IMR-90 (cell line): ENCODE measurements around the gene EPB41L5. TPM values are rescaled to one million over a fixed set of nuclear protein-coding genes. Genes with fewer than 3 reads are reported as not detected.

ENCODE experiments used
- ATAC-seq: fragments of 200-7000 bp; cut with Tn5 transposase; 2 replicates; pipeline ENCODE4 v1.9.1; 2020; ENCODE audit warnings: low read depth, mild to moderate bottlenecking, moderate library complexity
- BruUV-seq: library from RNA; stranded (reverse); fragments of 400-500 nt; replicated peaks from 2 replicates; lab custom pipeline; 2021; lab: Mats Ljungman, UMichigan
- CTCF ChIA-PET: fragments of 300-600 bp; formaldehyde crosslinking; extraction: SDS; loops from one replicate; lab custom pipeline; 2021; ENCODE audit warnings: antibody characterized with exemption; lab: Yijun Ruan, JAX
- POLR2A ChIA-PET: fragments of 300-600 bp; sonication (Branson Sonifier 250); formaldehyde crosslinking; loops from one replicate; lab custom pipeline; 2022; ENCODE audit warnings: antibody characterized with exemption; ENCODE audit not compliant: unreplicated experiment; lab: Charles Lee
- DNase-seq: peaks from one replicate; pipeline ENCODE4 v3.0.0; 2013
- H2AFZ ChIP-seq: replicated peaks from 2 replicates; pipeline ENCODE3; 2013; ENCODE audit warnings: low read length, mild to moderate bottlenecking; ENCODE audit not compliant: poor library complexity
- H2AK5ac ChIP-seq: 2 replicates; pipeline ENCODE4 v1.6.1; 2013; ENCODE audit warnings: low read depth, low read length, inconsistent platforms
- H2AK9ac ChIP-seq: replicated peaks from 2 replicates; pipeline ENCODE3; 2013; ENCODE audit warnings: mild to moderate bottlenecking, low read depth, low read length, moderate library complexity; ENCODE audit not compliant: poor library complexity
- H2BK120ac ChIP-seq: 2 replicates; pipeline ENCODE4 v1.6.1; 2013; ENCODE audit warnings: low read depth, low read length, inconsistent platforms
- H2BK15ac ChIP-seq: 3 replicates; pipeline ENCODE4 v1.6.1; 2013; ENCODE audit warnings: low read depth, low read length, inconsistent platforms
- H2BK20ac ChIP-seq: 2 replicates; pipeline ENCODE4 v1.6.1; 2013; ENCODE audit warnings: low read depth, mild to moderate bottlenecking, inconsistent platforms, low read length, moderate library complexity
- H2BK5ac ChIP-seq: 2 replicates; pipeline ENCODE4 v1.6.1; 2013; ENCODE audit warnings: mild to moderate bottlenecking, low read depth, low read length, inconsistent platforms; ENCODE audit not compliant: poor library complexity, severe bottlenecking
- H3K14ac ChIP-seq: replicated peaks from 2 replicates; pipeline ENCODE4 v1.6.1; 2013; ENCODE audit warnings: low read depth, low read length, inconsistent platforms
- H3K18ac ChIP-seq: 2 replicates; pipeline ENCODE4 v1.6.1; 2013; ENCODE audit warnings: low read depth, low read length, control low read depth
- H3K23ac ChIP-seq: 2 replicates; pipeline ENCODE4 v1.6.1; 2013; ENCODE audit warnings: low read depth, low read length, inconsistent platforms
- H3K27ac ChIP-seq: 2 replicates; pipeline ENCODE4 v1.5.1; 2013; ENCODE audit warnings: mild to moderate bottlenecking, control low read depth, low read length; ENCODE audit not compliant: insufficient read depth
- H3K27me3 ChIP-seq: 2 replicates; pipeline ENCODE4 v1.6.1; 2013; ENCODE audit warnings: low read length; ENCODE audit not compliant: control insufficient read depth, insufficient read depth
- H3K36me3 ChIP-seq: 2 replicates; pipeline ENCODE4 v1.6.1; 2013; ENCODE audit warnings: low read length, mixed read lengths; ENCODE audit not compliant: control insufficient read depth, insufficient read depth
- H3K4ac ChIP-seq: 2 replicates; pipeline ENCODE4 v1.6.1; 2013; ENCODE audit warnings: low read depth, low read length, inconsistent platforms
- H3K4me1 ChIP-seq: 2 replicates; pipeline ENCODE4 v1.6.1; 2013; ENCODE audit warnings: low read length, mixed read lengths; ENCODE audit not compliant: control insufficient read depth, insufficient read depth
- H3K4me2 ChIP-seq: 2 replicates; pipeline ENCODE4 v1.6.1; 2013; ENCODE audit warnings: low read depth, mild to moderate bottlenecking, control low read depth, low read length, moderate library complexity
- H3K4me3 ChIP-seq: 2 replicates; pipeline ENCODE4 v1.5.1; 2013; ENCODE audit warnings: low read depth, mild to moderate bottlenecking, control low read depth, low read length, moderate library complexity; ENCODE audit not compliant: insufficient read depth
- H3K56ac ChIP-seq: 2 replicates; pipeline ENCODE4 v1.6.1; 2013; ENCODE audit warnings: low read length, inconsistent platforms; ENCODE audit not compliant: insufficient read depth; ENCODE audit errors: extremely low read depth
- H3K79me1 ChIP-seq, 2 experiments: 2 replicates each; pipeline ENCODE4 v1.6.1; 2013; ENCODE audit warnings: low read length in 2 of 2, inconsistent platforms in 1 of 2, low read depth in 1 of 2
- H3K9ac ChIP-seq: 2 replicates; pipeline ENCODE4 v1.6.1; 2013; ENCODE audit warnings: low read depth, low read length, control low read depth
- H3K9me1 ChIP-seq: 2 replicates; pipeline ENCODE4 v1.6.1; 2013; ENCODE audit warnings: low read length, inconsistent platforms; ENCODE audit not compliant: insufficient read depth
- H3K9me3 ChIP-seq: 2 replicates; pipeline ENCODE4 v1.6.1; 2013; ENCODE audit warnings: low read length; ENCODE audit not compliant: control insufficient read depth, insufficient read depth
- H4K20me1 ChIP-seq: 2 replicates; pipeline ENCODE4 v1.6.1; 2013; ENCODE audit warnings: low read length, inconsistent platforms; ENCODE audit not compliant: insufficient read depth
- H4K5ac ChIP-seq: 2 replicates; pipeline ENCODE4 v1.6.1; 2013; ENCODE audit warnings: mild to moderate bottlenecking, low read depth, low read length, control low read depth
- H4K8ac ChIP-seq, 2 experiments: 2 replicates each; pipeline ENCODE4 v1.6.1; 2013; ENCODE audit warnings: low read depth in 2 of 2, low read length in 2 of 2, control low read depth in 1 of 2, inconsistent platforms in 1 of 2
- H4K91ac ChIP-seq: 2 replicates; pipeline ENCODE4 v1.6.1; 2013; ENCODE audit warnings: low read depth, low read length, inconsistent platforms; ENCODE audit not compliant: insufficient read depth
- BHLHE40 ChIP-seq: fragments of 150-350 bp; IDR thresholded peaks from 2 replicates; pipeline ENCODE4 v1.6.1; 2016; ENCODE audit warnings: mild to moderate bottlenecking, low read depth, low read length
- CHD1 ChIP-seq: IDR thresholded peaks from 2 replicates; pipeline ENCODE4 v1.6.1; 2012; ENCODE audit warnings: low read depth, low read length, improper control_type of control experiment
- ELK1 ChIP-seq: fragments of 150-350 bp; IDR thresholded peaks from 2 replicates; pipeline ENCODE4 v1.6.1; 2016; ENCODE audit warnings: low read depth, mild to moderate bottlenecking, low read length, moderate library complexity, borderline replicate concordance
- MXI1 ChIP-seq: IDR thresholded peaks from 2 replicates; pipeline ENCODE4 v1.6.1; 2012; ENCODE audit warnings: low read depth, mild to moderate bottlenecking, low read length, moderate library complexity, borderline replicate concordance
- POLR2A ChIP-seq: IDR thresholded peaks from 2 replicates; pipeline ENCODE4 v1.6.1; 2012; ENCODE audit warnings: mild to moderate bottlenecking, low read depth, low read length
- RAD21 ChIP-seq: IDR thresholded peaks from 2 replicates; pipeline ENCODE4 v1.6.1; 2012; ENCODE audit warnings: low read length, improper control_type of control experiment
- RCOR1 ChIP-seq: IDR thresholded peaks from 2 replicates; pipeline ENCODE4 v1.6.1; 2012; ENCODE audit warnings: mild to moderate bottlenecking, low read length, improper control_type of control experiment; ENCODE audit not compliant: insufficient replicate concordance
- RFX5 ChIP-seq: IDR thresholded peaks from 2 replicates; pipeline ENCODE4 v1.8.0; 2012; ENCODE audit warnings: low read depth, mild to moderate bottlenecking, low read length, moderate library complexity
- SMC3 ChIP-seq: fragments of 150-350 bp; IDR thresholded peaks from 2 replicates; pipeline ENCODE4 v1.6.1; 2016; ENCODE audit warnings: low read depth, mild to moderate bottlenecking, antibody characterized with exemption, low read length, moderate library complexity
- dilution Hi-C: fragments of 300-500 bp; cut with HindIII; formaldehyde crosslinking; loops from one replicate; pipeline ENCODE4 v1.14.3; 2018; ENCODE audit warnings: low sequenced_read_pairs; ENCODE audit not compliant: unreplicated experiment
- in situ Hi-C: fragments of 300-500 bp; cut with MboI; formaldehyde crosslinking; loops from 3 replicates; pipeline ENCODE4 v1.14.3; 2019; ENCODE audit warnings: low sequenced_read_pairs, inconsistent platforms, mixed read lengths
- intact Hi-C: fragments of 100-400 bp; cut with micrococcal nuclease; formaldehyde crosslinking; loops from 2 replicates; pipeline ENCODE4 v1.10.0; 2022
- polyA plus RNA-seq, 3 experiments: library from polyadenylated mRNA; depleted of rRNA; stranded (reverse); fragments of >200 nt; gene quantifications; 2 replicates each; pipeline ENCODE4 v1.2.3, GENCODE V29; 2012; ENCODE audit warnings: low replicate concordance in 1 of 3
- total RNA-seq: library from RNA; depleted of rRNA; stranded (reverse); fragments of >200 nt; gene quantifications from 2 replicates; pipeline ENCODE4 v1.2.3, GENCODE V29; 2012
- TF ChIP-seq, protein P1 (sequence below): conservative IDR thresholded peaks from 2 replicates; pipeline ENCODE4 v1.5.1; 2012; ENCODE audit warnings: mild to moderate bottlenecking, low read depth, low read length, improper control_type of control experiment

EPB41L5 gene
- total and polyA plus RNA-seq, 2 of the 4 experiments (the other 2 are of a cell fraction), result 5.1 to 10.6 TPM

DNA sequence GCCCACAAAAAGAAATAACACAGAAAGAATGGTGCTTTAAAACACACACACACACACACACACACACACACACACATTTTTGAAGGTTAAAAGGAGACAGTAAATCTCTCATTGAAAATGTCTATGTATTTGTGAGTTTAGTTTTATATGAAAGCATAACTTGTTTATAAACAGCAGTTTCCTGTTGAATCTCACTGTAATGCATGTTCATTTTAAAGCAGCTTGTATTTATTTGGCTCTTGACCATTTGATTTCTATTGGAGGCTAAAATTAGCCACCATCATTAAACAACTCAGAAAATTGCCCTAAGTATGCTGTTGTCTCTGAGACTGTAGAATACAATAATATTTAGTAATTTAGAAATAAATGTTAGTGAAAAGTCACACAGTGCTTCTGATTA lies 115.3 kb downstream of the EPB41L5 start:
- no peak overlapping the region for H2AK5ac ChIP-seq
- peaks cover 6% of the 10 kb centered on the region for H3K4me1 ChIP-seq
- H2BK5ac ChIP-seq, result no peak overlapping the region
- no peak overlapping the region for H4K8ac ChIP-seq
- no peaks in the 10 kb centered on the region for H3K27me3 ChIP-seq
- H3K23ac ChIP-seq, result no peak overlapping the region
- no peaks in the 10 kb centered on the region for H3K9me3 ChIP-seq
- H3K14ac ChIP-seq, result no peak overlapping the region
- intact Hi-C loops, result no loop called here
- no peaks in the 10 kb centered on the region for H3K36me3 ChIP-seq
- ATAC-seq (no peak), DNase-seq (no peak)
- H4K5ac ChIP-seq, result no peak overlapping the region
- no peak overlapping the region for H3K27ac ChIP-seq
- no peak overlapping the region for H4K91ac ChIP-seq
- peaks cover 4% of the 10 kb centered on the region for H3K9me1 ChIP-seq
- in situ Hi-C loops, result no loop called here
- TF ChIP-seq RCOR1 (no peak), POLR2A (no peak), CHD1 (no peak), RAD21 (no peak), ELK1 (no peak), SMC3 (no peak), MXI1 (no peak), BHLHE40 (no peak), RFX5 (no peak)
- TF ChIP-seq, protein P1, sequence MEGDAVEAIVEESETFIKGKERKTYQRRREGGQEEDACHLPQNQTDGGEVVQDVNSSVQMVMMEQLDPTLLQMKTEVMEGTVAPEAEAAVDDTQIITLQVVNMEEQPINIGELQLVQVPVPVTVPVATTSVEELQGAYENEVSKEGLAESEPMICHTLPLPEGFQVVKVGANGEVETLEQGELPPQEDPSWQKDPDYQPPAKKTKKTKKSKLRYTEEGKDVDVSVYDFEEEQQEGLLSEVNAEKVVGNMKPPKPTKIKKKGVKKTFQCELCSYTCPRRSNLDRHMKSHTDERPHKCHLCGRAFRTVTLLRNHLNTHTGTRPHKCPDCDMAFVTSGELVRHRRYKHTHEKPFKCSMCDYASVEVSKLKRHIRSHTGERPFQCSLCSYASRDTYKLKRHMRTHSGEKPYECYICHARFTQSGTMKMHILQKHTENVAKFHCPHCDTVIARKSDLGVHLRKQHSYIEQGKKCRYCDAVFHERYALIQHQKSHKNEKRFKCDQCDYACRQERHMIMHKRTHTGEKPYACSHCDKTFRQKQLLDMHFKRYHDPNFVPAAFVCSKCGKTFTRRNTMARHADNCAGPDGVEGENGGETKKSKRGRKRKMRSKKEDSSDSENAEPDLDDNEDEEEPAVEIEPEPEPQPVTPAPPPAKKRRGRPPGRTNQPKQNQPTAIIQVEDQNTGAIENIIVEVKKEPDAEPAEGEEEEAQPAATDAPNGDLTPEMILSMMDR, result no peak
- no peak overlapping the region for H2BK15ac ChIP-seq
- ChIA-PET POLR2A (no interaction called here), CTCF (interaction anchor here (0.6 to 1.1 kb wide), 2 partner anchors 18 to 40 kb away, joined by 3 read pairs; no protein-coding TSS in a partner anchor)
- no peak overlapping the region for H2BK120ac ChIP-seq
- BruUV-seq, result no TSS peak
- H2AFZ ChIP-seq, result no peak overlapping the region
- H3K4ac ChIP-seq, result no peak overlapping the region
- H3K56ac ChIP-seq, result no peak overlapping the region
- 0 out of 4 replicates have a peak, but pooled peaks cover 0 to 1% of the 10 kb centered on the region in 2 experiments for H3K79me1 ChIP-seq
- no peak overlapping the region for H3K9ac ChIP-seq
- H2AK9ac ChIP-seq, result no peak overlapping the region
- H2BK20ac ChIP-seq, result no peak overlapping the region
- dilution Hi-C loops, result no loop called here
- H4K20me1 ChIP-seq, result no peaks in the 10 kb centered on the region
- no peak overlapping the region for H3K4me3 ChIP-seq
- H3K18ac ChIP-seq, result no peak overlapping the region
- no peak overlapping the region for H3K4me2 ChIP-seq
